ENCODE data around the gene MYBPH. TPM values are rescaled to one million over a fixed set of nuclear protein-coding genes. Genes with fewer than 3 reads are reported as not detected.

MYBPH gene
- total RNA-seq, 1 donor from 2014 or later, result not detected

DNA sequence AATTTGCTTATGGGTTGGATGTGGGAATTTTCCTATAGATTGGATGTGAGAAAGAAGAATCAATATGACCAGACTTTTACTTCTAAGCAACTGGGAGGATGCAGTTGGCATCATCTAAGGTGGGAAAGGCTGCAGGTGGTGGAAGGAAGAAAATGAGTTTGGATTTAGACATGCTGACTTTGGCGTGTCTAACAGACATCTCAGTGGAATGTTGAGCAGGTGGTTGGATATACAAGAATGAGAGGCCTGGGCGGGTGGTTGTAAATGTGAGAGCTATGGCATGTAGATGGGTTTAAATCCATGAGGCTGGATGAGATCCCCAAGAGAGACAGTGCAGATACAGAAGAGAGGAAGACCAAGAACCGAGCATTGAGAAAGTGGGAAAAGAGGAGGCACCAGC, 37.6 kb downstream of the MYBPH start:
- no peaks in the 10 kb centered on the region for H3K4me1 ChIP-seq (ENCODE audit: insufficient read depth, low read length)
- no peaks in the 10 kb centered on the region for H4K20me1 ChIP-seq (ENCODE audit: insufficient read depth, low read length)
- H3K27ac Mint-ChIP-seq (ENCODE audit: unreplicated experiment), result no peak overlapping the region
- H3K4me1 Mint-ChIP-seq (ENCODE audit: low read depth, unreplicated experiment), result peaks cover 11% of the 10 kb centered on the region
- no peak overlapping the region for H2AFZ ChIP-seq (ENCODE audit: low read depth, low read length)
- no peaks in the 10 kb centered on the region for H3K79me2 ChIP-seq (ENCODE audit: insufficient read depth, low read length)
- no peaks in the 10 kb centered on the region for H3K36me3 ChIP-seq (ENCODE audit: insufficient read depth, low read length)
- H3K4me2 ChIP-seq (ENCODE audit: low read length), result no peak overlapping the region
- H3K4me3 Mint-ChIP-seq (ENCODE audit: unreplicated experiment), result no peak overlapping the region
- peaks cover 6% of the 10 kb centered on the region for H3K27me3 Mint-ChIP-seq (ENCODE audit: low read depth, unreplicated experiment)
- no peaks in the 10 kb centered on the region for H3K9me3 ChIP-seq (ENCODE audit: insufficient read depth, low read depth, low read length)
- DNase-seq (ENCODE audit: low read depth), result no peak
- no peaks in the 10 kb centered on the region for H3K27me3 ChIP-seq (ENCODE audit: insufficient read depth, low read length)
- no peak overlapping the region for H3K27ac ChIP-seq (ENCODE audit: low read depth, low read length)
- H3K36me3 Mint-ChIP-seq (ENCODE audit: low read depth, unreplicated experiment), result peaks cover 6% of the 10 kb centered on the region
- TF ChIP-seq, protein P1, sequence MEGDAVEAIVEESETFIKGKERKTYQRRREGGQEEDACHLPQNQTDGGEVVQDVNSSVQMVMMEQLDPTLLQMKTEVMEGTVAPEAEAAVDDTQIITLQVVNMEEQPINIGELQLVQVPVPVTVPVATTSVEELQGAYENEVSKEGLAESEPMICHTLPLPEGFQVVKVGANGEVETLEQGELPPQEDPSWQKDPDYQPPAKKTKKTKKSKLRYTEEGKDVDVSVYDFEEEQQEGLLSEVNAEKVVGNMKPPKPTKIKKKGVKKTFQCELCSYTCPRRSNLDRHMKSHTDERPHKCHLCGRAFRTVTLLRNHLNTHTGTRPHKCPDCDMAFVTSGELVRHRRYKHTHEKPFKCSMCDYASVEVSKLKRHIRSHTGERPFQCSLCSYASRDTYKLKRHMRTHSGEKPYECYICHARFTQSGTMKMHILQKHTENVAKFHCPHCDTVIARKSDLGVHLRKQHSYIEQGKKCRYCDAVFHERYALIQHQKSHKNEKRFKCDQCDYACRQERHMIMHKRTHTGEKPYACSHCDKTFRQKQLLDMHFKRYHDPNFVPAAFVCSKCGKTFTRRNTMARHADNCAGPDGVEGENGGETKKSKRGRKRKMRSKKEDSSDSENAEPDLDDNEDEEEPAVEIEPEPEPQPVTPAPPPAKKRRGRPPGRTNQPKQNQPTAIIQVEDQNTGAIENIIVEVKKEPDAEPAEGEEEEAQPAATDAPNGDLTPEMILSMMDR (IDR thresholded peaks at IDR 0.05; ENCODE audit: insufficient read depth, low read depth, low read length), result no peak
- no peak for TF ChIP-seq EZH2 (IDR thresholded peaks at IDR 0.05; ENCODE audit: insufficient read depth, low read length)
- H3K9me3 Mint-ChIP-seq (ENCODE audit: unreplicated experiment), result peaks cover 2% of the 10 kb centered on the region
- H3K9ac ChIP-seq (ENCODE audit: low read length), result no peak overlapping the region
- no peak overlapping the region for H3K4me3 ChIP-seq (ENCODE audit: insufficient read depth, low read depth, low read length)
- no peak for FAIRE-seq

DNA sequence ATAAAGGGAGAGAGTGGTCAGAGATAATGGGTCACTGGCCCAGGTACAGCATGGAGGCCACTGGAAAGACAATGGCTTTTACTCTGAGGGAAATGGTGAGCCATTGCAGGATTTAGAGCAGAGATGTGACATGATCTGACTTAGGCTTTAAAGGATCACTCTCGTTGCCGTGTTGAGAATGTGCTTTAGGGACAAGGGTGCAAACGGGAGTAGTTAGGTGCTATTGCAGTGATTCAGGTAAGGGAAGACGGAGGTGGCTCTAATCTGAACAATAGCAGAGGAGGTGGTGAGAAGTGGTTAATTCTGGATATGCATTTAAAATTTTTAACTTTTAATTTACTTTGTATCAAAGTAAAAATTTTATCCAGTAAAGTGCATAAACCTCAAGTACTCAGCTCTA, 38.3 kb downstream of the MYBPH start:
- DNase-seq (ENCODE audit: low read depth), result no peak
- Mint-ChIP-seq H3K4me3 (ENCODE audit: unreplicated experiment) (no peak overlapping the region), H3K27me3 (ENCODE audit: low read depth, unreplicated experiment) (peaks cover 6% of the 10 kb centered on the region), H3K9me3 (ENCODE audit: unreplicated experiment) (peaks cover 2% of the 10 kb centered on the region), H3K4me1 (ENCODE audit: low read depth, unreplicated experiment) (peaks cover 11% of the 10 kb centered on the region), H3K27ac (ENCODE audit: unreplicated experiment) (no peak overlapping the region), H3K36me3 (ENCODE audit: low read depth, unreplicated experiment) (peaks cover 4% of the 10 kb centered on the region)
- no peaks in the 10 kb centered on the region for H3K27me3 ChIP-seq (ENCODE audit: insufficient read depth, low read length)
- H3K4me2 ChIP-seq (ENCODE audit: low read length), result no peak overlapping the region
- H3K9me3 ChIP-seq (ENCODE audit: insufficient read depth, low read depth, low read length), result no peaks in the 10 kb centered on the region
- H3K4me3 ChIP-seq (ENCODE audit: insufficient read depth, low read depth, low read length), result no peak overlapping the region
- H3K27ac ChIP-seq (ENCODE audit: low read depth, low read length), result no peak overlapping the region
- H3K79me2 ChIP-seq (ENCODE audit: insufficient read depth, low read length), result no peaks in the 10 kb centered on the region
- FAIRE-seq, result no peak
- H3K9ac ChIP-seq (ENCODE audit: low read length), result no peak overlapping the region
- TF ChIP-seq EZH2 (IDR thresholded peaks at IDR 0.05; ENCODE audit: insufficient read depth, low read length), result no peak
- TF ChIP-seq, protein P1 (IDR thresholded peaks at IDR 0.05; ENCODE audit: insufficient read depth, low read depth, low read length), result no peak
- H4K20me1 ChIP-seq (ENCODE audit: insufficient read depth, low read length), result no peaks in the 10 kb centered on the region
- no peak overlapping the region for H2AFZ ChIP-seq (ENCODE audit: low read depth, low read length)
- no peaks in the 10 kb centered on the region for H3K4me1 ChIP-seq (ENCODE audit: insufficient read depth, low read length)
- no peaks in the 10 kb centered on the region for H3K36me3 ChIP-seq (ENCODE audit: insufficient read depth, low read length)

DNA sequence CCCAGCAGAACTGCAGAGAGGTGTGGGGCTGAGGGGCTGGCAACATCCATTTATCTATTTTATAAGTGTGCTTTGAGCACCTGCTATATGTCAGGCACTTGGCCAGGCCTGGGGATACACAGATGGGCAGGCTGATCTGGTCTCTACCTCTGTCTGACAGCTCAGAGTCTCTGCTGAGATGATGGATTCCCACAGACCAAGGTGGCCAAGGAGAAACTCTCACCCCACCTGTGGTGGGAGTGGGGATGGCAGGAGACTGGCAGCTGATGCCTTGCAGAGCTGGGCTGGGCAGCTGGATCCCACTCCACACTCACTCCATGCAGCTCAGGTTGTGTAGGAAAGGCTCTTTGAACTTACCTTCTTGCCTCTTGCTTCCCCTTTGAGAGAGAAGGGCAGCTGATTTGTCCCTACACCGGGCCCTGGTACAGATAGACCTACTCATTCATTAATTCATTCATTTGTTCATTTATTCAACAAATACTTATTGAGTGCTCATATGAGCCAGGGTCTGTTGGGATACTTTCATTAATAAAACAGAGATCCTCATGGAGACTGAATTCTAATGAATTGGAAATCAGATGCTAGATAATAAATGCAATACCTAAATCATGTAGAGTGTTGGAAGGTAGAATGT, 39.1 kb downstream of the MYBPH start:
- H3K4me1 Mint-ChIP-seq (ENCODE audit: low read depth, unreplicated experiment), result peaks cover 11% of the 10 kb centered on the region
- TF ChIP-seq, protein P1 (IDR thresholded peaks at IDR 0.05; ENCODE audit: insufficient read depth, low read depth, low read length), result no peak
- no peak for TF ChIP-seq EZH2 (IDR thresholded peaks at IDR 0.05; ENCODE audit: insufficient read depth, low read length)
- H3K36me3 Mint-ChIP-seq (ENCODE audit: low read depth, unreplicated experiment), result peaks cover 4% of the 10 kb centered on the region

More for the DNA sequence above, 39.1 kb downstream of the MYBPH start:
- no peaks in the 10 kb centered on the region for H3K9me3 ChIP-seq (ENCODE audit: insufficient read depth, low read depth, low read length)
- FAIRE-seq, result no peak
- no peaks in the 10 kb centered on the region for H3K27me3 ChIP-seq (ENCODE audit: insufficient read depth, low read length)
- H3K4me3 ChIP-seq (ENCODE audit: insufficient read depth, low read depth, low read length), result no peak overlapping the region
- Mint-ChIP-seq H3K9me3 (ENCODE audit: unreplicated experiment) (peaks cover 2% of the 10 kb centered on the region), H3K4me3 (ENCODE audit: unreplicated experiment) (no peak overlapping the region), H3K27me3 (ENCODE audit: low read depth, unreplicated experiment) (peaks cover 8% of the 10 kb centered on the region), H3K27ac (ENCODE audit: unreplicated experiment) (no peak overlapping the region)
- H3K4me1 ChIP-seq (ENCODE audit: insufficient read depth, low read length), result no peaks in the 10 kb centered on the region
- H3K4me2 ChIP-seq (ENCODE audit: low read length), result no peak overlapping the region
- no peak for DNase-seq (ENCODE audit: low read depth)
- H4K20me1 ChIP-seq (ENCODE audit: insufficient read depth, low read length), result no peaks in the 10 kb centered on the region
- H3K9ac ChIP-seq (ENCODE audit: low read length), result no peak overlapping the region
- H3K79me2 ChIP-seq (ENCODE audit: insufficient read depth, low read length), result no peaks in the 10 kb centered on the region
- H2AFZ ChIP-seq (ENCODE audit: low read depth, low read length), result no peak overlapping the region
- H3K27ac ChIP-seq (ENCODE audit: low read depth, low read length), result no peak overlapping the region
- H3K36me3 ChIP-seq (ENCODE audit: insufficient read depth, low read length), result no peaks in the 10 kb centered on the region

All from astrocyte (in vitro differentiated cells and primary cell).